Erythroblast (primary cell): ENCODE measurements around the gene MYO3A.

Experiments
- GATA1 ChIP-seq: IDR thresholded peaks from 2 replicates; pipeline ENCODE4 v1.6.1; 2011; ENCODE audit warnings: low read depth, mild to moderate bottlenecking, control low read depth, low read length, moderate library complexity
- POLR2A ChIP-seq: IDR thresholded peaks from 2 replicates; pipeline ENCODE4 v1.6.1; 2011; ENCODE audit warnings: mild to moderate bottlenecking, low read length

DNA sequence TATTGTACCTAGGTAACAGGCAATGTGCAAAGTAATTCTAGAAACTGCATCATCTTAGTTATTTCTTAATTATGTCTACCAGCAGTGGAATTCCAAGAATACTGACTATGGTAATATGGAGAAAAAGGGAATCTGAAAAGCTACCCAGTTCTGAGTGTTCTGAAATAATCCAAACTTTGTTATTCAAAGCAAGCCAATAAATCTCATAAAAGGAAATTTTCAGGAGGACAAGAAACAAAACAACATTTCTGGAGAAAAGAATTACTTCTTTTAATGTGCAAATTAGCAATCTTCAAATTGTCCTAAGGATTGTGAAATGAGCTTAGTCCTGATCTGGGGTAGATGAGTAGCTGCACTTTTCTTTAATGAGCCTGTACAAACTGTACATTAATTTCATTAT lies 88.8 kb downstream of the MYO3A start:
- TF ChIP-seq POLR2A: no peak
- TF ChIP-seq GATA1: no peak
